ENCODE results near the gene RFWD3.

DNA sequence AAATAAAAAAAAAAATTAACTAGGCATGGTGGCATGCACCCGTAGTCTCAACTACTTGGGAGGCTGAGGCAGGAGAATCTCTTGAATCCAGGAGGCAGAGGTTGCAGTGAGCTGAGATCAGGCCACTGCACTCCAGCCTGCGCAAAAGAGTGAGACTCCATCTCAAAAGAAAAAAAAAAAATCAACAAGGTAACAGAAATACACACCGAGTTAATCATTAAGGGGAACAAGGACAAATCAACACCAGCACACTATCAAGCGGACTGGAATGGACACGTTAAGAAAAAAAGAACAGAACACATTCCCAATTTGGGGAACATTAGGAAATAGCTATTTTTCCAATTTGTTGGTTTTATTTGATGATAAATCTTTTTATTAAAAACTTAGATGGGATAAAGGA, 31.4 kb downstream of the RFWD3 start:
- TF ChIP-seq ARNT (IDR thresholded peaks at IDR 0.05) (no peak), SUZ12 (IDR thresholded peaks at IDR 0.05) (no peak), LEF1 (IDR thresholded peaks at IDR 0.05; ENCODE audit: borderline replicate concordance) (no peak), SP1 (IDR thresholded peaks at IDR 0.05) (no peak), BHLHE40 (IDR thresholded peaks at IDR 0.05; ENCODE audit: borderline replicate concordance) (no peak), TARDBP (IDR thresholded peaks at IDR 0.05) (no peak), ZNF384 (IDR thresholded peaks at IDR 0.05) (no peak), FOXA1 (IDR thresholded peaks at IDR 0.05) (no peak), FOXM1 (IDR thresholded peaks at IDR 0.05; ENCODE audit: borderline replicate concordance) (no peak), CTBP1 (IDR thresholded peaks at IDR 0.05; ENCODE audit: borderline replicate concordance) (no peak), HDGF (IDR thresholded peaks at IDR 0.05; ENCODE audit: borderline replicate concordance) (no peak)
- TF ChIP-seq, protein P1, sequence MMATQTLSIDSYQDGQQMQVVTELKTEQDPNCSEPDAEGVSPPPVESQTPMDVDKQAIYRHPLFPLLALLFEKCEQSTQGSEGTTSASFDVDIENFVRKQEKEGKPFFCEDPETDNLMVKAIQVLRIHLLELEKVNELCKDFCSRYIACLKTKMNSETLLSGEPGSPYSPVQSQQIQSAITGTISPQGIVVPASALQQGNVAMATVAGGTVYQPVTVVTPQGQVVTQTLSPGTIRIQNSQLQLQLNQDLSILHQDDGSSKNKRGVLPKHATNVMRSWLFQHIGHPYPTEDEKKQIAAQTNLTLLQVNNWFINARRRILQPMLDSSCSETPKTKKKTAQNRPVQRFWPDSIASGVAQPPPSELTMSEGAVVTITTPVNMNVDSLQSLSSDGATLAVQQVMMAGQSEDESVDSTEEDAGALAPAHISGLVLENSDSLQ (IDR thresholded peaks at IDR 0.05): no peak

All from HEK293T (cell line).